CD14-positive monocyte (primary cell): Measurements from ENCODE around the gene SARS1. TPM values are rescaled to one million over a fixed set of nuclear protein-coding genes. Genes with fewer than 3 reads are reported as not detected.

Experiments
- DNase-seq, 3 donors: peaks; one replicate each; pipeline ENCODE4 v3.0.0-alpha.2; 2011 to 2022
- H2AFZ ChIP-seq: 2 replicates; pipeline ENCODE4 v1.6.0; 2012; ENCODE audit warnings: mild to moderate bottlenecking, low read depth, low read length, inconsistent platforms; ENCODE audit not compliant: insufficient read depth, poor library complexity, severe bottlenecking
- H3K27ac ChIP-seq, 2 donors: 1 replicate in 1 of 2; 2 replicates in 1 of 2; pipeline ENCODE4 v1.5.1; 2012 to 2013; ENCODE audit warnings: low read length in 2 of 2, control low read depth in 1 of 2, inconsistent platforms in 1 of 2, low read depth in 1 of 2, mild to moderate bottlenecking in 1 of 2
- H3K27me3 ChIP-seq, 2 donors: one replicate each; pipeline versions ENCODE4 v1.6.0 to v1.6.1; 2011 to 2013; ENCODE audit warnings: low read length in 2 of 2; ENCODE audit not compliant: control insufficient read depth in 2 of 2, insufficient read depth in 2 of 2
- H3K36me3 ChIP-seq, 2 donors: replicated peaks in 1 of 2; 1 replicate in 1 of 2; 2 replicates in 1 of 2; pipeline versions ENCODE4 v1.5.1 to v1.6.1; 2012 to 2013; ENCODE audit warnings: low read length in 2 of 2, control low read depth in 1 of 2, inconsistent platforms in 1 of 2, mild to moderate bottlenecking in 1 of 2; ENCODE audit not compliant: insufficient read depth in 2 of 2, control insufficient read depth in 1 of 2
- H3K4me1 ChIP-seq, 2 donors: 1 replicate in 1 of 2; 2 replicates in 1 of 2; pipeline versions ENCODE4 v1.5.1 to v1.6.1; 2012 to 2013; ENCODE audit warnings: low read length in 2 of 2, control low read depth in 1 of 2, inconsistent platforms in 1 of 2, mild to moderate bottlenecking in 1 of 2, moderate library complexity in 1 of 2; ENCODE audit not compliant: insufficient read depth in 2 of 2, control insufficient read depth in 1 of 2
- H3K4me2 ChIP-seq: replicated peaks from 2 replicates; pipeline ENCODE3; 2012; ENCODE audit warnings: low read length, moderate library complexity, mild to moderate bottlenecking; ENCODE audit not compliant: poor library complexity, severe bottlenecking; ENCODE audit errors: extremely low read depth
- H3K4me3 ChIP-seq, 3 experiments: fragments of 200-600 bp in 1 of 3; sonication (generic) in 1 of 3; replicated peaks in 1 of 3; 1 replicate in 2 of 3; 2 replicates in 1 of 3; pipeline ENCODE4 v1.5.1; 2011 to 2013; ENCODE audit warnings: low read length in 3 of 3, mild to moderate bottlenecking in 3 of 3, control low read depth in 2 of 3, low read depth in 2 of 3, inconsistent platforms in 1 of 3, moderate library complexity in 1 of 3
- H3K79me2 ChIP-seq: 2 replicates; pipeline ENCODE4 v1.6.0; 2012; ENCODE audit warnings: mild to moderate bottlenecking, control low read depth, inconsistent platforms, low read length, moderate library complexity; ENCODE audit not compliant: insufficient read depth
- H3K9ac ChIP-seq: 2 replicates; pipeline ENCODE4 v1.6.0; 2017; ENCODE audit warnings: low read length, mild to moderate bottlenecking; ENCODE audit not compliant: insufficient read depth, poor library complexity, severe bottlenecking
- H3K9me3 ChIP-seq, 2 donors: replicated peaks in 1 of 2; 1 replicate in 1 of 2; 2 replicates in 1 of 2; pipeline versions ENCODE4 v1.5.1 to v1.6.1; 2012 to 2013; ENCODE audit warnings: low read length in 2 of 2, control low read depth in 1 of 2; ENCODE audit not compliant: control insufficient read depth in 1 of 2, insufficient read depth in 1 of 2
- H4K20me1 ChIP-seq: 2 replicates; pipeline ENCODE4 v1.6.0; 2012; ENCODE audit warnings: mild to moderate bottlenecking, low read length, control low read depth, moderate library complexity; ENCODE audit not compliant: insufficient read depth
- H3K27ac Mint-ChIP-seq, 7 donors: one replicate each; pipeline ENCODE4 v1.8.0; 2020; ENCODE audit warnings: mild to moderate bottlenecking in 7 of 7, mixed read lengths in 7 of 7, moderate library complexity in 6 of 7, inconsistent platforms in 2 of 7
- H3K27me3 Mint-ChIP-seq, 3 donors: one replicate each; pipeline ENCODE4 v1.8.0; 2021 to 2022; ENCODE audit warnings: low read depth in 3 of 3, mild to moderate bottlenecking in 3 of 3, mixed read lengths in 3 of 3, moderate library complexity in 3 of 3, inconsistent platforms in 1 of 3
- H3K36me3 Mint-ChIP-seq, 2 donors: one replicate each; pipeline ENCODE4 v1.8.0; 2020; ENCODE audit warnings: mixed read lengths in 2 of 2, inconsistent platforms in 1 of 2, mild to moderate bottlenecking in 1 of 2
- H3K4me1 Mint-ChIP-seq: one replicate; pipeline ENCODE4 v1.8.0; 2020; ENCODE audit warnings: mild to moderate bottlenecking, mixed read lengths
- H3K4me3 Mint-ChIP-seq, 2 donors: one replicate each; pipeline ENCODE4 v1.8.0; 2020; ENCODE audit warnings: mild to moderate bottlenecking in 2 of 2, mixed read lengths in 2 of 2, moderate library complexity in 1 of 2
- H3K9me3 Mint-ChIP-seq, 7 donors: one replicate each; pipeline ENCODE4 v1.8.0; 2020 to 2022; ENCODE audit warnings: mixed read lengths in 7 of 7, mild to moderate bottlenecking in 6 of 7, moderate library complexity in 6 of 7, inconsistent platforms in 2 of 7
- CTCF ChIP-seq: fragments of 200-600 bp; IDR thresholded peaks from one replicate; pipeline ENCODE4 v1.8.0; 2022; ENCODE audit warnings: antibody characterized with exemption, mild to moderate bottlenecking
- WGBS: methylation state at CpG from one replicate; pipeline ENCODE4 v1.1.5; 2013; ENCODE audit warnings: missing lambda C conversion rate; ENCODE audit not compliant: insufficient coverage; 5-methylcytosine and 5-hydroxymethylcytosine counted together
- intact Hi-C, 2 donors: fragments of 100-400 bp; cut with micrococcal nuclease; formaldehyde crosslinking; loops; one replicate each; pipeline versions ENCODE4 v1.15.0 to v1.15.1; 2023
- polyA plus RNA-seq, 3 donors: library from polyadenylated mRNA; depleted of rRNA in 1 of 3; unstranded in 2 of 3; stranded (reverse) in 1 of 3; fragments of 300-500 nt in 2 of 3; fragments of >200 nt in 1 of 3; fragmentation: Illumina TruSeq in 2 of 3; gene quantifications; 1 replicate in 2 of 3; 2 replicates in 1 of 3; pipeline ENCODE4 v1.2.3, GENCODE V29; 2012 to 2021

SARS1 gene
- polyA plus RNA-seq, 3 donors = 70.1 to 107 (median 99.1) TPM

DNA sequence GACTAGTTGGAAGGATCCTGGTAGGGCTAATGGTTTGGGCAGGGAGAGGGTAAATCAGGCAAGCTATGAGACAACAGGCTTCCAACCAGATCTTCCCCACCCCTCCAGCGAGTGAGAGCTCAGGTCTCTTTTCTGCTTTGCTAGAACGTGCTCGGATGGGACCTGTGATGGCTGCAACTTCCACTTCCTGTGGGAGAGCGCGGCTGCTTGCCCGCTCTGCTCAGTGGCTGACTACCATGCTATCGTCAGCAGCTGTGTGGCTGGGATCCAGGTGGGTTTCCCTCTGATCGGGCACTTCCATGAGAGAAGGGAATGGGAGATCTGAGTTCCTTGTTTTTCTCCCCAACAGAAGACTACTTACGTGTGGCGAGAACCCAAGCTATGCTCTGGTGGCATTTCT, 14.0 kb upstream of the SARS1 start:
- WGBS = 31% methylated on average over 5 of the region's 10 CpGs
- Histone ChIP-seq H2AFZ (peak overlapping the region; percentile 75), H4K20me1 (no peaks in the 10 kb centered on the region), H3K9ac (no peak overlapping the region), H3K9me3 (no peaks in the 10 kb centered on the region), H3K4me3 (peak overlapping the region in 1 of 3 experiments; percentile 27), H3K4me2 (peak overlapping the region; percentile 49), H3K27me3 (no peaks in the 10 kb centered on the region), H3K79me2 (no peaks in the 10 kb centered on the region), H3K36me3 (no peaks in the 10 kb centered on the region), H3K27ac (no peak overlapping the region), H3K4me1 (peaks cover 7 to 9% of the 10 kb centered on the region in 2 donors)
- DNase-seq = peak in 2 of 3 donors; percentile 25
- Mint-ChIP-seq H3K9me3 (no peaks in the 10 kb centered on the region), H3K36me3 (no peaks in the 10 kb centered on the region), H3K4me3 (peak overlapping the region; percentile 58 to 82), H3K4me1 (peaks cover 15% of the 10 kb centered on the region), H3K27me3 (peaks cover 10 to 17% (median 12%) of the 10 kb centered on the region in 3 donors), H3K27ac (peak overlapping the region in 2 of 7 donors; percentile 31 to 32)
- TF ChIP-seq CTCF = no peak
- intact Hi-C loops = loop anchor here in 1 of 2 donors (10.0 kb wide), 1 partner anchor 175 kb away; no protein-coding TSS in a partner anchor

- H3K36me3 ChIP-seq = no peaks in the 10 kb centered on the region
- Mint-ChIP-seq H3K4me3 (peak overlapping the region in 1 of 2 donors; percentile 48), H3K27me3 (peaks cover 4 to 13% (median 10%) of the 10 kb centered on the region in 3 donors), H3K9me3 (no peaks in the 10 kb centered on the region), H3K4me1 (peaks cover 15% of the 10 kb centered on the region), H3K27ac (no peak overlapping the region), H3K36me3 (no peaks in the 10 kb centered on the region)
- H3K27me3 ChIP-seq = no peaks in the 10 kb centered on the region
- H3K9ac ChIP-seq = no peak overlapping the region
- H3K9me3 ChIP-seq = no peaks in the 10 kb centered on the region
- H4K20me1 ChIP-seq = no peaks in the 10 kb centered on the region
- WGBS = 38% methylated on average over 2 of the region's 2 CpGs
- H2AFZ ChIP-seq = no peak overlapping the region
- H3K27ac ChIP-seq = no peak overlapping the region
- H3K4me1 ChIP-seq = peaks cover 7 to 9% of the 10 kb centered on the region in 2 donors
- H3K79me2 ChIP-seq = no peaks in the 10 kb centered on the region
- intact Hi-C loops = no loop called here
- peak; percentile 37 for TF ChIP-seq CTCF
- peak in 2 of 3 donors; percentile 26 to 27 for DNase-seq
- H3K4me3 ChIP-seq = no peak overlapping the region
- no peak overlapping the region for H3K4me2 ChIP-seq
Measured at GRCh38 chr1:109201123-109201703, 12.5 kb upstream of the SARS1 start.
